Measurements from ENCODE around the gene TMEM9. TPM values are rescaled to one million over a fixed set of nuclear protein-coding genes. Genes with fewer than 3 reads are reported as not detected.

Gene TMEM9
- total and polyA plus RNA-seq, 10 of the 15 experiments (the other 5 are each of a cell fraction or from before 2014, with no cell fraction given): 7.2 to 46.1 (median 17.3) TPM

- Histone ChIP-seq H3K27ac (ENCODE audit: control insufficient read depth, insufficient read depth) (no peak overlapping the region), H3K9me3 (replicated peaks; ENCODE audit: control insufficient read depth, insufficient read depth, low read length) (no peaks in the 10 kb centered on the region), H2AFZ (ENCODE audit: control insufficient read depth, low read depth, low read length) (no peak overlapping the region), H3K36me3 (ENCODE audit: control insufficient read depth in 2 of 2, insufficient read depth in 2 of 2, low read length in 1 of 2) (no peaks in the 10 kb centered on the region), H4K20me1 (ENCODE audit: control insufficient read depth, insufficient read depth) (no peaks in the 10 kb centered on the region), H3K4me3 (no peak overlapping the region), H3K4me2 (ENCODE audit: control insufficient read depth, insufficient read depth) (no peak overlapping the region), H3K79me2 (ENCODE audit: control insufficient read depth, insufficient read depth, low read length) (no peaks in the 10 kb centered on the region), H3K4me1 (ENCODE audit: control insufficient read depth, insufficient read depth, low read length) (no peaks in the 10 kb centered on the region), H3K9ac (ENCODE audit: control insufficient read depth, insufficient read depth, low read length) (no peak overlapping the region), H3K27me3 (replicated peaks in 1 of 2; ENCODE audit: control insufficient read depth in 2 of 2, insufficient read depth in 2 of 2, low read length in 1 of 2) (peaks cover 2% of the 10 kb centered on the region in 2 experiments)
- ChIA-PET SMC1A (ENCODE audit: uncharacterized antibody, unreplicated experiment) (no interaction called here), POLR2A (no interaction called here), CTCF (no interaction called here), RAD21 (ENCODE audit: unreplicated experiment) (no interaction called here)
- TF ChIP-seq RCOR1 (conservative IDR thresholded peaks at IDR 0.05; ENCODE audit: low read depth, low read length): no peak
- no peak for TF ChIP-seq TCF3 (IDR thresholded peaks at IDR 0.05; ENCODE audit: borderline replicate concordance, insufficient read depth, low read depth, low read length)
- no peak for TF ChIP-seq MTA3 (IDR thresholded peaks at IDR 0.05; ENCODE audit: borderline replicate concordance, low read length)
- no peak for TF ChIP-seq MLLT1 (IDR thresholded peaks at IDR 0.05)
- TF ChIP-seq PKNOX1 (IDR thresholded peaks at IDR 0.05): no peak
- TF ChIP-seq ZNF274 (IDR thresholded peaks at IDR 0.05; ENCODE audit: insufficient read depth, insufficient read length): no peak
- no peak for TF ChIP-seq ZNF24 (IDR thresholded peaks at IDR 0.05)
- TF ChIP-seq RB1 (IDR thresholded peaks at IDR 0.05; ENCODE audit: borderline replicate concordance): no peak
- no peak for DNase-seq (ENCODE audit: low read depth, low spot score)
- 33% methylated on average over 3 of the region's 3 CpGs for WGBS (ENCODE audit: insufficient coverage, insufficient replicate concordance, low lambda C conversion rate, missing lambda C conversion rate)
- intact Hi-C loops (cut with micrococcal nuclease; ENCODE audit: unreplicated experiment) (no loop called here), in situ Hi-C loops (cut with MboI) (no loop called here)
- no TSS peak for BruUV-seq (replicated peaks)
- no peak for FAIRE-seq
- peak; percentile 56 for ATAC-seq
Observed at GRCh38 chr1:201183209-201183608, 28.9 kb upstream of the TMEM9 start.

Measured in GM12878 (cell line).